GM12874 (cell line): ENCODE measurements around the gene SIAH1.

ENCODE experiments used
- TF ChIP-seq, protein P1 (sequence below): IDR thresholded peaks from 2 replicates; pipeline ENCODE4 v1.5.1; 2011; ENCODE audit warnings: low read depth, mild to moderate bottlenecking, control low read depth, low read length, moderate library complexity; ENCODE audit not compliant: insufficient read depth

The SIAH1 gene

DNA sequence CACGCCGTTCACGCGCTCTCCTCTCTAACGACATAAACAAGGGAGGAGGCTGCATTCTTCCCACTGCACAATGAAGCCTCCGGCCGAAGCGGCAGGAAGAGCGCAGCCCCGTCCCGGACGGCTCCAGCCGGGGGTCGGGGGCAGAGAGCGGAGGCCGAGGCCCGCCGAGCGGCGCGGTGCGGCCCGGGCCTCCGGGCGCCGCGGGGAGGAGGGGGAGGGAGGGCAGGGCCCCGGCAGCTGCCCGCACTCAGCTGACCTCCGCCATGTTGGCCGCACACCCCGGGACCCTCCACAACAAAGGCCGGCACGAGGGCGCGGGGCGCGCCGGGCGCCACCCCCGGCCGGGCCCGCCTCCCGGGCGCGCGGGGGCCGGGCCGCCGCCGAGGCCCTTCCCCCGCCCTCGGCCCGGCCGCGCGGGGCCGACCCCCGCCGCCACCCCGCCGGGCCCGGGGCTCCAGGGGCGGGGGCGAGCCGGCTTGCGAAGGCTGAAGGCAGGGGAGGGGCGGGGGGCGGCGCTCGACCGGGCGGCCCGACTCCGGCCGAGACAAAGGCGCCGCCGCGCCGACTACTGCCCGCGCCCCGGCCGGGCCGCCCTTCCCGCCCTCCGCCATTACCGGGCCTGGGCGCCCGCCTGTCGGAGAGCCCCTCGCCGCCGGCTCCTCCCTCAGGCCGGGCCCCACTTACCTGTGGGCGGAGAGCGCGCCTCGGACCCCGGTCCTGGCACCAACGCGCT is 527 bp downstream of the SIAH1 start:
- TF ChIP-seq, protein P1, sequence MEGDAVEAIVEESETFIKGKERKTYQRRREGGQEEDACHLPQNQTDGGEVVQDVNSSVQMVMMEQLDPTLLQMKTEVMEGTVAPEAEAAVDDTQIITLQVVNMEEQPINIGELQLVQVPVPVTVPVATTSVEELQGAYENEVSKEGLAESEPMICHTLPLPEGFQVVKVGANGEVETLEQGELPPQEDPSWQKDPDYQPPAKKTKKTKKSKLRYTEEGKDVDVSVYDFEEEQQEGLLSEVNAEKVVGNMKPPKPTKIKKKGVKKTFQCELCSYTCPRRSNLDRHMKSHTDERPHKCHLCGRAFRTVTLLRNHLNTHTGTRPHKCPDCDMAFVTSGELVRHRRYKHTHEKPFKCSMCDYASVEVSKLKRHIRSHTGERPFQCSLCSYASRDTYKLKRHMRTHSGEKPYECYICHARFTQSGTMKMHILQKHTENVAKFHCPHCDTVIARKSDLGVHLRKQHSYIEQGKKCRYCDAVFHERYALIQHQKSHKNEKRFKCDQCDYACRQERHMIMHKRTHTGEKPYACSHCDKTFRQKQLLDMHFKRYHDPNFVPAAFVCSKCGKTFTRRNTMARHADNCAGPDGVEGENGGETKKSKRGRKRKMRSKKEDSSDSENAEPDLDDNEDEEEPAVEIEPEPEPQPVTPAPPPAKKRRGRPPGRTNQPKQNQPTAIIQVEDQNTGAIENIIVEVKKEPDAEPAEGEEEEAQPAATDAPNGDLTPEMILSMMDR = no peak

DNA sequence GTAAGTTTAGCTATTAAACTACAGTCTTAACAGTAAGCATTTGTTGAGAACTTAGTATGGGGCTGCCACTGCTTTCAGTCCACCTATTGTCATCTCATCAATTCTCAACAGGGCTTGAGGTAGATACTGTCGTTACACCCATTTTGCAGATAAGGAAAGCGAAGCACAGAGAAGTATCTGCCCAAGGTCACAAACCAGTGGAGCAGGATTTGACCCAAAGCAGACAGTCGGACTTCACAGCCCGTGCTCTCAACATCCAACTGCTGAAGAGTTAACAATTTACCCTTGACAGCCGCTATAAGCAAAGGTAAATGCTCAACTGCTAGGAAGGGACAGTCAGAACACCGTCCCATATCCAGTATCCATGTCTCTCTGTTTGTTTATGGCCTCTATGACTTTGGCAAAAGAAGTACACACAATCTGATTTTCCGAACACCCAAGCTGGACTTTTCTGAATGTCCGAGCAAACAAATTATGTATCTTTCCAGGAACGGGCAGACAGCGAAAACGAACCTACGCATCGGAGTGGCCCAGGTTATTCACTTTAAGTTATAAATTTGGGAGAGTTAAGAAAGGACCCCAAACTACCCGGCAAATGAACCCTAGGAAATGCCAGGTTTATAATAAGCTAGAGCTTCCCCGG is 1.2 kb downstream of the SIAH1 start:
- TF ChIP-seq, protein P1 = no peak

DNA sequence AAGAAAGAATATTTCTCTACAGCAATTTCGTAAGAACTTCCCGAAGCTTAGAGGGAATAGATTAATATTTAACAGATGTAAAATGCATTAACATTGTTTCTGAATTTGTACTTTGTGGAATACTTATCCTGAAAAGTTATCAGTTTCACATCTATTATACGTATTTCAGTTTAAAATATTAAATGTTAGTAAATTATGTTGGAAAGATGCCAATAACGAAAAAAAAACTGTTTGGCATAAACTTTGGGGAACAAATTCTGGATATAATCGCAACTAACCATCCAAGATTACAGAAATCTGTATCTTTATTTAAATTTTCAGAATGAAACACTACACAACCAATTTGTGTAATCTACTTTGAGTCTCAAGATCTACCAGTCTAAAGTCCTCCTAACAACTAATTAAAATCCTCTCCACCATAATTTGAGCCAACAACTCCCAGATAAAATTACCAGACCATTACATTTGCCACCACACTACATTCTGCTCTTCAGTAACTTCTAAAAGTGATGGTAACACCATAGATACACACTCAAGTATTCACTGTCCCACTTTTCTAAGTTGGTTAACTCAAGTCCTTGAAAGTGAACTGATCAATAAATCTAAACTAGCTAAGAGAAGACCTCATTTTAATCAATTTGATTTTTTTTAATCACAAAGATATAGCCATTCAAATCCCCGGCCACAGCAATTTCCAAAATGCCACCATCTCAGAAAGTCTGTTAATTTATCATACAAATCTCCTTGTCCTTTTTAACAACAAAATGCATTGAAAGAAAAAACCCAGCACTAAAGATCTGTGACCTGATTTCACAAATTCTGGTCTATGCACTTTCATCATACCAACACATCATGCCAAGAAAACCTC is 2.0 kb downstream of the SIAH1 start:
- TF ChIP-seq, protein P1 = no peak

DNA sequence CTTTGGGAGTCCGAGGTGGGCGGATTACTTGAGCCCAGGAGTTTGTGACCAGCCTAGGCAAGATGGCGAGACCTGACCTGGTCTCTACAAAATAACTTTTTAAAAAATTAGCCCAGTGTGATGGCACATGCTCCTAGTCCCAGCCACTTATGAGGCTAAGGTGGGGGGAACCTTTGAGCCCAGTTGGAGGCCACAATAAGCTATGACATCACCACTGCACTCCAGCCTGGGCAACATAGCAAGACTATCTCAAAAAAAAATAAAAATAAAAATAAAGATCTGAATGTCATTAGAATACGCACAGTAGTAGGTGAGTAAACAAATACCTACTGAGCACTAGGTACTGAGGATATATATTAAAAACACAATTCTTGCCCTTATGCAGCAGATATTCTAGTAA is 3.1 kb downstream of the SIAH1 start:
- TF ChIP-seq, protein P1 = no peak

DNA sequence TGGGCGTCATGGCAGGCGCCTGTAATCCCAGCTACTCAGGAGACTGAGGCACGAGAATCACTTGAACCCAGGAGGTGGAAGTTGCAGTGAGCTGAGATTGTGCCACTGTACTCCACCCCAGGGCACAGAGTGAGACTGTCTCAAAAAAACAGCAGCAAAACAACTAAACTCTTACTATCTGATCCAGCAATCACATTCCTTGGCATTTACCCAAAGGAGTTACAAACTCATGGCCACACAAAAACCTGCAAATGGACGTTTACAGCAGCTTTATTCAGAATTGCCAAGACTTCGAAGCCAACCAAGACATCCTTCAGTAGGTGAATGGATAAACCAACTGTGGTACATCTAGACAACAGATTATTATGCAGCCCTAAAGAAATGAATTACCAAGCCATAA is 4.0 kb downstream of the SIAH1 start:
- TF ChIP-seq, protein P1 = no peak

DNA sequence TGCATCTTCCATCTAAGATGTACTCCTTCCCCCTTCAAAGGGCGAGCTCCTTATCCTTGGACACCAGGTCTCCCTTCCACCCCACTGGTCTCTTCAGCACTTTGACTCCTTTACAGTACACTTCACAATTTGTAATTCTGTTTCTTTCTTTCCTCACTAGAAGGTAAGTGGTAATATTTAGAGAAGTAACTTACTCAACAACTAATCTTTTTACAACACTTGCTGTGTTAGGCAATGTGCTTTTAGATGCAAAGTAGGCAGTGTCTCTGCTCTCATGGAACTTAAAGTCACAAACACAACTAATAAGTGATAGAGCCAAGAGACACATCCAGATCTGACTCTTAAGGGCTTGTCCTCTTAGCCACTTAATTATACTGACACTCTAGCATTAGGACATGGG is 6.4 kb downstream of the SIAH1 start:
- TF ChIP-seq, protein P1 = no peak

DNA sequence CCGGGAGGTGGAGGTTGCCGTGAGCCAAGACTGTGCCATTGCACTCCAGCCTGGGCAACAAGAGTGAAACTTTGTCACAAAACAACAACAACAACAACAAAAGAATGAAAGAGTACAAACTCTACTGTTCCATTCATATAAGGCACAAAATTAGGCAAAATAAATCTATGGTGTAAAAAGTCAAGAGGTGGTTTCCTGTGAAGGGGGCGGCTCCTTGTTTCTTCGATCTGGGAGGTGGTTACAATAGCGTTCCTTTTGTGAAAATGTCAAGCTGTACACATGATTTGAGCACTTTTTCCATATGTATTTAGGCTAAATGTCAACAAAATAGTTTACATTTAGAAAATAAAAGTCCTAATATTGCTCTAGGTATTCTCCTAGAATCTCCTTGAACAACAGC is 6.9 kb downstream of the SIAH1 start:
- TF ChIP-seq, protein P1 = no peak
